Gastroesophageal sphincter (tissue), 3 donors: ENCODE data around the gene ZNF236.

Experiments used
- CTCF ChIP-seq, 4 experiments: fragments of 200-600 bp in 2 of 4; fragments of 450-650 bp in 2 of 4; sonication (generic) in 1 of 4; IDR thresholded peaks; one replicate each; pipeline ENCODE4 v1.5.1; 2017 to 2019; ENCODE audit warnings: antibody characterized with exemption in 4 of 4, mild to moderate bottlenecking in 2 of 4, moderate library complexity in 2 of 4
- EP300 ChIP-seq: sonication (generic); formaldehyde crosslinking; IDR thresholded peaks from one replicate; pipeline ENCODE4 v1.6.1; 2017; ENCODE audit warnings: antibody characterized with exemption, mild to moderate bottlenecking
- POLR2A ChIP-seq, 2 donors: fragments of 450-650 bp; IDR thresholded peaks; one replicate each; pipeline ENCODE4 v1.6.1; 2017; ENCODE audit warnings: antibody characterized with exemption in 2 of 2, mild to moderate bottlenecking in 2 of 2, moderate library complexity in 1 of 2
- POLR2AphosphoS5 ChIP-seq: sonication (generic); formaldehyde crosslinking; IDR thresholded peaks from one replicate; pipeline ENCODE4 v1.6.1; 2017; ENCODE audit warnings: antibody characterized with exemption

GRCh38 chr18:76980663-76981395, 158.5 kb downstream of the ZNF236 start:
- TF ChIP-seq POLR2A (IDR thresholded peaks at IDR 0.05) (no peak), POLR2AphosphoS5 (no peak), CTCF (IDR thresholded peaks at IDR 0.05) (no peak), EP300 (no peak)
